D341Med (cell line): ENCODE measurements around the gene MAML1.
"Not testable (repeated sequence)": the region's sequence is repeated elsewhere in the genome, so short reads cannot be mapped to it uniquely, and the experiment has no call there.

Experiments used
- DNase-seq: peaks from one replicate; pipeline ENCODE4 v3.0.0; 2012; ENCODE audit warnings: low spot score

MAML1 gene, protein sequence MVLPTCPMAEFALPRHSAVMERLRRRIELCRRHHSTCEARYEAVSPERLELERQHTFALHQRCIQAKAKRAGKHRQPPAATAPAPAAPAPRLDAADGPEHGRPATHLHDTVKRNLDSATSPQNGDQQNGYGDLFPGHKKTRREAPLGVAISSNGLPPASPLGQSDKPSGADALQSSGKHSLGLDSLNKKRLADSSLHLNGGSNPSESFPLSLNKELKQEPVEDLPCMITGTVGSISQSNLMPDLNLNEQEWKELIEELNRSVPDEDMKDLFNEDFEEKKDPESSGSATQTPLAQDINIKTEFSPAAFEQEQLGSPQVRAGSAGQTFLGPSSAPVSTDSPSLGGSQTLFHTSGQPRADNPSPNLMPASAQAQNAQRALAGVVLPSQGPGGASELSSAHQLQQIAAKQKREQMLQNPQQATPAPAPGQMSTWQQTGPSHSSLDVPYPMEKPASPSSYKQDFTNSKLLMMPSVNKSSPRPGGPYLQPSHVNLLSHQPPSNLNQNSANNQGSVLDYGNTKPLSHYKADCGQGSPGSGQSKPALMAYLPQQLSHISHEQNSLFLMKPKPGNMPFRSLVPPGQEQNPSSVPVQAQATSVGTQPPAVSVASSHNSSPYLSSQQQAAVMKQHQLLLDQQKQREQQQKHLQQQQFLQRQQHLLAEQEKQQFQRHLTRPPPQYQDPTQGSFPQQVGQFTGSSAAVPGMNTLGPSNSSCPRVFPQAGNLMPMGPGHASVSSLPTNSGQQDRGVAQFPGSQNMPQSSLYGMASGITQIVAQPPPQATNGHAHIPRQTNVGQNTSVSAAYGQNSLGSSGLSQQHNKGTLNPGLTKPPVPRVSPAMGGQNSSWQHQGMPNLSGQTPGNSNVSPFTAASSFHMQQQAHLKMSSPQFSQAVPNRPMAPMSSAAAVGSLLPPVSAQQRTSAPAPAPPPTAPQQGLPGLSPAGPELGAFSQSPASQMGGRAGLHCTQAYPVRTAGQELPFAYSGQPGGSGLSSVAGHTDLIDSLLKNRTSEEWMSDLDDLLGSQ

DNA sequence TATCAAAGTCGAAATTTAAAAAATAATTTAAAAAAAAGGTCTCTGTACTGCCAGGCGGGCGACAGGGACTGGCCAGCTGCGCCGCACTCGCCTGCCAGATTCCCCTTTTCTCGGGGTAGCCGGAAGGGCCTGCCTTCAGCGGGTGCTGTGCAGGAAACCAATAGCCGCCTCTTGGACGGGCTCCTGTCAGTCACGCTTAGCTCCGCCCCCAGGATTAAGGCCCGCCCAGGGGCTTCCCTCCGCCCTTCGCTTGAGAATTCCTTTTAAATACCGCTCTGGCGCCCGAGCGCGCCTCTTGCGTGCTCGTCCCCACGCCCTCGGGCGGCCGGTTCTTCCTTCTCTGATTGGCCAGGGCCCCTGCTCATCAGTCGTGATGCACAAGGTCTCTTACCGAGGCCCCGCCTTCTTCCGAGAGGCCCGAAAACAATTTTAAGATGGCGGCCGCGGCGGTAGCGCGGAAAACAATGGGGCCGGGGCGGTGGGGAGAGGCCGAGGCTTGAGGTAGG is at the start of gene MAML1:
TSS of gene MAML1 (plus strand) at position 411 of the 506 bp plus-strand sequence. CDS start 291 bp downstream, outside the sequence.
- DNase-seq = peak; percentile 98

- not testable (repeated sequence) for DNase-seq
Measured at GRCh38 chr5:179689212-179689611, 43.4 kb upstream of the MAML1 start.

DNA sequence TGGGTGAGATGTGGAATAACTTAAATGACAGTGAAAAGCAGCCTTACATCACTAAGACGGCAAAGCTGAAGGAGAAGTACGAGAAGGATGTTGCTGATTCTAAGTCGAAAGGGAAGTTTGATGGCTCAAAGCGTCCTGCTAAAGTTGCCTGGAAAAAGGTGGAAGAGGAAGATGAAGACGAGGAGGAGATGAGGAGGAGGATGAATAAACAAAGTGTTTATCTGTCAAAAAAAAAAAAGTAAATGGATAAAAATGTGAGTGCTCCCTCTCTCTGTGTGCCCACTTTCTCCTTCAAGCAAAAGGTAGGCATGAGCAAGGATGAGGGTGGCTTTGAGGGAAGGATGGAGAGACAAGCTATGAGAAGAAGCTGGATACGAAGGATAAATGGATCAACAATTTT is 38.1 kb upstream of the MAML1 start:
- DNase-seq = no peak

DNA sequence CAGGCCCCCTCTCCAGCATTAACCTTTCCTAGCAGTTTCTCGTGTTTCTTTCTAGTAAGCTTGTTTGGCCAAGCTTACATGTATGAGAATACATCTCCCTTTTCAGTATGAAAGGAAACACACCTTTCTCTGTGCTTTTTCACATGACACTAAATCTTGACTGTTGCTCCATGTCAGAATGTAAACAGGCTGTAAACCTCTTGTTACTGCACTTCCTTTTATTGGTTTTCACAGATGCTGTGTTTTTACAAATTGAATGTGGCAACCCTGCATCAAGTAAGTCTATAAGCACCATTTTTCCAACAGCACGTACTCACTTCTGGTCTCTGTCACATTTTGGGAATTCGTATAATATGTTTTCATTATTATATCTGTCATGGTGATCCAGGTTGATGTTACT is 36.0 kb upstream of the MAML1 start:
- DNase-seq = no peak

- no peak for DNase-seq
Measured at GRCh38 chr5:179697108-179697507, 35.5 kb upstream of the MAML1 start.

DNA sequence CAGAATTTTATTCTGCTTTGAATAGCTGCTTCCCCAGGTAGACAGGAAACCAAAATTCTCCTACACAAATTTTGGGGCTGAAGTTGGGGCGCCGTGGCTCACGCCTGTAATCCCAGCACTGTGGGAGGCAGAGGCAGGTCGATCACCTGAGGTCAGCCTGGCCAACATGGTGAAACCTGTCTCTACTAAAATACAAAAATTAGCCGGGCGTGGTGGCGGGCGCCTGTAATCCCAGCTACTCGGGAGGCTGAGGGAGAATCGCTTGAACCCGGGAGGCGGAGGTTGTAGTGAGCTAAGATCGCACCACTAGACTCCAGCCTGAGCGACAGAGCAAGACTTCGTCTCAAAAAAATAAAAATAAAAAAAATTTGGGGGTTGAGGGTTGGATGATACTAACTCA is 35.1 kb upstream of the MAML1 start:
- DNase-seq = not testable (repeated sequence)

DNA sequence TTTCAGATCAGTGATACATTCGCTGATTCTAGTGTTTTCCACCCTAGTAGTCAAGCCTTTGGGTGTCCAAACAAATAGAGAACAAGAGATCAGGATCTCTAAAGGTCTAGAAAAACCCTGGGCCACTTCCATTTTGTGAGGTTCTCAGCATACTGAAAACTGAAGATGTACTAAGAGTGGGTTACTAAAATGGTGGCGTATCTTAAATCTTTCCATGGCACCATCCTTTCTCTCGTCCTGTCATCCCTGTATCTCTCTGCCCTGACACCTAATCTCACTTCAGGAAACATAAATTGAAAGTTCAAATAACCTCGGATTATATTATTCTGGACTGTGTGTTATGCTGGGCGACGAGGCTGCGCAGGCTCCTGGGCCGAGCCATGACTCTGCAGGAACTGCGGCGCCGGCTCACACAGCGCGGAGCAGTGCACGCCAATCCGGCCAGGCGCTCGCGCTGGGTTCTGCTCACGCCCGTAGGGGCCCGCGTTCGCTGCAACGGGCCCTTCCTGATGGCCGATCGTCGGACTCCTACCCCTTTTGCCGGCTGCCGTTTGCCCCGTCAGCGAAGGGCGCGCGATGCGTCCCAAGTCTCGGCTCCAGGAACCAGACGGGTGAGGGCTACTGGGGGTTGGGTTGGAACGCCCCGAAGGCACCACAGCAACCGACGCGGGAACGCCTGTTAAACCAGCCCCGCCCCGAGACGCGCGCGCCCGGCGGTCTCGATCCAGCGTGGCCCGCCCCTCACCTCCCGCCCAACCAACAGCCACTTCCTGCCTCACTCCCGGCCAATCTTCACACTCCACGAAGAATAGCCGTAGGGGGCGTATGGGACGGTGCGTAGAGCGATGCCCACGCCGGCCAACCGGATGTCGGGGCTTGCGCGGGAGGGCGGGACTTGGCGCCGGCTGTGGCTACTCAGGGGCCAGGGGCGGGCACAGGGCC is 34.4 kb upstream of the MAML1 start:
- DNase-seq = peak; percentile 98

DNA sequence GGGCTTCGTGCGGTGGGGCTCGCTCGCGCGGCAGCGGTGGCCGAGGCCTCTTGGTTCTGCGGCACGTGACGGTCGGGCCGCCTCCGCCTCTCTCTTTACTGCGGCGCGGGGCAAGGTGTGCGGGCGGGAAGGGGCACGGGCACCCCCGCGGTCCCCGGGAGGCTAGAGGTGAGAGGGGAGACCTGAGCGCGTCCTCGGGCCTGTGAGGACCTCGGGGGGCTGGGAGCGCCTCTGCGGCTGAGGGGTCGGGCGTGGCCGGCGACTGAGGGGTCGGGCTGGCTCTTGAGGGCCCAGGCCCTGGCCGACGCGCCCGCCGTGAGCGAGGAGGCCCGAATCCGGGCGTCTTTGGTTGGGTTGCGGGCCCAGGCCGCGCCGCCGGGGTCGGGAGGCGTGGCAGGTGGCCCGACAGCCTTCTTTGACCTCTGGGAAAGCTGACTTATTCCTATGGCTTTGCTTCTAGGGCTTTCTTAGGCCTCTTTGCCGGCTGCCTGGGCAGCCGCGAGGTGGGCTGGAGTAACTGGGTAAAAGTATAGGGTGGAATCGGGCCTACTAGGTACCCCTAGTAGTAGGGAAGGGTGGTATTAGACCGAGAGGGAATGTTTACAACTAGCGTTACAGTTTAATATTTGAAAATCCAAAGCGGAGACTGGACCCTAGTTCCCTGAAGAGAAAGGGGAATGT is 33.5 kb upstream of the MAML1 start, which contains the start of gene CANX:
TSS of gene CANX (plus strand) at position 33 of the 681 bp plus-strand sequence. CDS start 6,715 bp downstream, outside the sequence.
- no peak for DNase-seq

DNA sequence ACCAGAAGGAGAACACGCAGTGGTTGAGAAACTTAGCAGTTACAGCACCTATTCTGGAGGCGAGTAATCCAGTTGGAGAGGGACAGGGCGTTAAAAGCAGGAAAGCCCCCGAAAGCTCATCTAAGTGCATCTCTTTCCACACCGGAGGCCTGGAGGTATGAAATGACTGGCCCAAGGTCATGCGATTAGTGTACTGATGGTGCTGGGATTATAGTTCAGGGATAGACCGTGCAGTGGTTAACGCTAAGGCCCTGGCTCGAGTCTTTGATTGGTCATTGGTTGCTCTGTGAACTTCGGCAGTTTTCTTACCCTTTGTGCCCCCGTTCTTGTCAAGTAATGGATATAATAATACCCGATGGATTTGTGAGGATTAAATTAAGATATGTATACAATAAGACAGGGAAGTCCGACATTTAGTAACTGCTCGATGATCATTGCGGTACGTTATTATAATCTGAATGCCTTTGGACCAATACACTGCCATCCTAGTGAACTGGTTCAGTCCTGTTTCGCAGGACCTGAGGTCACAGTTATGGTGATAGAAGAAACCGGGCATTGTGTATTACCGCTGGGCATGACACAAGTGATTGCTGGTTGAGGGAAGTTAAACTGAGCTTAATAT is 32.9 kb upstream of the MAML1 start:
- peak; percentile 30 for DNase-seq

- DNase-seq = peak; percentile 29
Measured at GRCh38 chr5:179700401-179700918, 32.2 kb upstream of the MAML1 start.

DNA sequence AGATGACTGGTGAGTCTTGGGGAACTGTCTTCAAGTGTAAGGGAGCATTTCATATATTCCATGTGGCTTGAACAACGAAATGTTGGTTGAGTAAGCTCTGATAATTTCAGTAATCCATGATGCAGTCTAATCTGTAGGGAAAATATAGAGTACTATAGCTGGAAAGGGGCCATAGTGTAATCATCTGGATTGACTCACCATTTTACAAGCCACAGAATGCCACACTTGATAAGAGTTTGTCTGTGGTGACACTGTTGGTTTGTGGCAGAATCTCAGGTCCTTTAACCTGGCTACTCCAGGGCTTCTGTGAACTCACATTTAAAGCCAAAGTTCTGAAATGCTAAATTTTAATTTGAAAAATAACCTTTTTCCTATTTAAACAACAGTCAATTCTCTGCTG is 16.3 kb upstream of the MAML1 start:
- no peak for DNase-seq

GRCh38 chr5:179720222-179720621 is 12.4 kb upstream of the MAML1 start:
- DNase-seq = no peak

DNA sequence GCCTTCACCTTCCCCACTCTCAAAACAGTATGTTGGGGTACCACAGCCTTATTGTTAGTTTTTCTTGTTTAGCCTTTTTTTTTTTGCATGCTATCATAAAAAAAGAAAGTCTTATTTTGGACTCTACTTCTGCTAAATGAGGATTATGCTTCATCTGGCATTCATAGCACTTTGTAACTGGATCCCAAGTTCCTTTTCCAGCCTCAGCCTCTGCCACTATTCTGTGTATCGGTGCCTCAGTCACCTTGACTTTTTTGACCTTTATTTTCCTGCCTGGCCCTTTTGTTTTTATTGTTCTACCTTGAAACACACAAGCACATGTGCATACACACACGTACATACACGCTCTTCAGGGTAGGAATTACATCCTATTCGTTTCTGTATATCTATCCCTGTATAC is 8.5 kb upstream of the MAML1 start:
- no peak for DNase-seq

DNA sequence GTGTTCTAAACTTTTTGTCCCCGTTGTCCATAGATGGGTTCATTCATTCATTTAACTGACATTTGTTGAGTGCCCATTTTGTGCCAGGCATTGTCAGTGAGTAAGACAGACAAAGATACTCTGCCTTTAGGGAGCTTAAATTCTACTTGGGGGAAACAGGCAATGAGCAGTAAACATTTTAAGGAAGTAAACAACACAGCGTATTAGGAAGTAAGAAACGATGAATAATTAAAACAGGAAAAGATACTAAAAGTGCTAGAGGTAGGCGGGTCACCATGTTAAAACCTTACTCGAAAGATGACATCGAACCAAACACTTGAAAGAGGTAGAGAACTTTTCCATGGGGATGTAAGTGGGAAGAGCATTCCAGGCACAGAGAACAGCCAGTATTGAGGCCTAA is 5.5 kb upstream of the MAML1 start:
- no peak for DNase-seq

DNA sequence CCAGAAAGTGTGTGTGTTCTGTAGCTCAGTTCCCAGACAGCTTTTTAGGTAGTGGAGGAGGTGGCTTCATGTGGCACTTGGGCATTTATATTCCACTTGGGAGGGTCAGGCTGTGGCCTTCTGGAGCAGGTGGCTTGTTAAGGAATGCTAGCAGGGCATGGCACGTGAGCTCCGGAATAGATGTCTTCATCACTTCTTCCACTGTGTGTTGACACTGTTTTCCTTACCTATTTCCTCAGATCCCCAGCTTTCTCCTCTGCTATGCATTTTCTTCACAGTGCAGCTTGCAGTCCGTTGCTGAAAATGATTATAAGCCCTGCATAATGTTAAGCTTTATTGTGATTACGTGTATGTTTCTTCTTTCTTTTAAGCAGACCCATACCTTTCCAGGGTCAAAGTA is 3.3 kb upstream of the MAML1 start:
- no peak for DNase-seq

- DNase-seq = no peak
Measured at GRCh38 chr5:179729727-179730126, 2.9 kb upstream of the MAML1 start.

DNA sequence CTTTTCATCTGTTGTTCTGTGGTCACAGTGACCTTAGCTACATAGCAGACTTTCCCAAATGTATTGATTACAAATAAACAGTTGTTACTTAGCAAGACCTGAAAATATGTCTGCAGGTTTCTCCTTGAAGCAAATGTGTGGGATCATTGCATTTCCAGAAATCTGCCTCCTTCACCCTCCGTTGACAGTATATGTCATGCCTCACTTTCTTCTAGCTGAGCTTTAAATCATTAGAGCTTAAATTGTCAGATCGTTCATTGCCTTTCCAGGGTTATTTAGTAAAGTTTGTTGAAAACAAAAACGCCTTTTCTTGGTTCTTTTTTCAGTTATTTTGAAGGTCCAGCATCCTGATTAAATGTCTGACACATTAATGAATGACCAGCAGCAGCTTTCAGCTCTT is 2.3 kb upstream of the MAML1 start:
- no peak for DNase-seq

DNA sequence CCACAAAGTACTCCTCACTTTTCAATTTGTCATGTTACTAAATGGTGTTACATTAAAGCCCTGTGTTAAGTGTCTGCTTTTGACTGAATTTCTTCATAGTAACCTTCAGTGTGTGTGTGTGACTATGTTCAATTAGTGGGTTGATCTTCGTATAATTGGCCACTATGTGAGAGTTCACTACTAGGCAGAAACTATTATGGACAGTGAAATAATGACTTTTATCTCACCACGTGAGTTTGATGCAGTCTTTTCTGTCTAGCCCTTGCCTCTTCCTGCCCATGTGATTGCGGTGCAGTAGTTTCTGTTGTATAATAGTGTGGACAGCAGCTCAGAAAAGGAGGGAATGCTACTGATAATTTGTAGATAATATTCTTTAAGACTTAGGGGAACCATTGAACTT is 1.8 kb upstream of the MAML1 start:
- DNase-seq = no peak

GRCh38 chr5:179731791-179732411 is 721 bp upstream of the MAML1 start:
- no peak for DNase-seq
